A549 (cell line): ENCODE measurements around the gene FBXO34. TPM values are rescaled to one million over a fixed set of nuclear protein-coding genes. Genes with fewer than 3 reads are reported as not detected.

Experiments used
- ATAC-seq, 2 experiments: fragments of 200-7000 bp in 1 of 2; fragments of >200 bp in 1 of 2; cut with Nextera tagmentation in 1 of 2; cut with Tn5 transposase in 1 of 2; 3 replicates each; pipeline versions ENCODE4 v1.8.0 to v1.9.1; 2018 to 2020; ENCODE audit warnings: mild to moderate bottlenecking in 1 of 2, moderate library complexity in 1 of 2
- CTCF ChIA-PET: fragments of 300-600 bp; sonication (Branson Sonifier 250); formaldehyde crosslinking; extraction: SDS; loops from one replicate; lab custom pipeline; 2021; ENCODE audit warnings: antibody characterized with exemption, inconsistent platforms; lab: Yijun Ruan, JAX
- POLR2A ChIA-PET: fragments of 350-600 bp; formaldehyde crosslinking; extraction: SDS; loops from one replicate; lab custom pipeline; 2021; ENCODE audit warnings: antibody characterized with exemption, inconsistent platforms; lab: Yijun Ruan, JAX
- DNase-seq, 2 experiments: peaks; one replicate each; pipeline versions ENCODE4 v3.0.0 to v3.0.0-alpha.2; 2011 to 2016; ENCODE audit warnings: low read depth in 1 of 2, low spot score in 1 of 2
- FAIRE-seq: peaks from 2 replicates; lab custom pipeline; 2011; peaks lifted over from hg19 to GRCh38; lab: Jason Lieb, UNC
- H3K27ac ChIP-seq, 2 experiments: fragments of >200 bp; sonication (Bioruptor Twin); formaldehyde crosslinking; 3 replicates each; pipeline ENCODE4 v1.5.1; 2016 to 2017
- H3K4me1 ChIP-seq: fragments of >200 bp; sonication (Bioruptor Twin); formaldehyde crosslinking; 3 replicates; pipeline ENCODE4 v1.6.1; 2016
- H3K4me2 ChIP-seq: fragments of >200 bp; sonication (Bioruptor Twin); formaldehyde crosslinking; 3 replicates; pipeline ENCODE4 v1.6.1; 2016
- H3K4me3 ChIP-seq: fragments of >200 bp; sonication (Bioruptor Twin); formaldehyde crosslinking; 3 replicates; pipeline ENCODE4 v1.5.1; 2016
- H3K9me3 ChIP-seq: fragments of >200 bp; sonication (Bioruptor Twin); formaldehyde crosslinking; 3 replicates; pipeline ENCODE4 v1.6.1; 2016
- CBX8 ChIP-seq: fragments of 200-600 bp; sonication (generic); IDR thresholded peaks from 2 replicates; pipeline ENCODE4 v1.6.1; 2016
- CEBPB ChIP-seq, 2 experiments: fragments of >200 bp in 1 of 2; sonication (Bioruptor Twin) in 1 of 2; formaldehyde crosslinking in 1 of 2; IDR thresholded peaks; 2 replicates each; pipeline ENCODE4 v1.6.1; 2012 to 2016
- CHD2 ChIP-seq: fragments of 150-350 bp; IDR thresholded peaks from 2 replicates; pipeline ENCODE4 v1.6.1; 2014; ENCODE audit warnings: low read length; ENCODE audit not compliant: partially characterized antibody
- EHF ChIP-seq: fragments of 250-450 bp; sonication (Bioruptor Pico); IDR thresholded peaks from 2 replicates; pipeline ENCODE4 v1.5.0; 2020; ENCODE audit warnings: mild to moderate bottlenecking
- EHMT2 ChIP-seq: fragments of 200-600 bp; sonication (generic); IDR thresholded peaks from 2 replicates; pipeline ENCODE4 v1.6.1; 2016; ENCODE audit warnings: antibody characterized with exemption, low read depth, mild to moderate bottlenecking, moderate library complexity
- EP300 ChIP-seq, 2 experiments: fragments of >200 bp; sonication (Bioruptor Twin); formaldehyde crosslinking; IDR thresholded peaks; 2 replicates in 1 of 2; 3 replicates in 1 of 2; pipeline ENCODE4 v1.6.1; 2016 to 2017
- FOSL2 ChIP-seq, 2 experiments: fragments of 450-650 bp in 1 of 2; fragments of >200 bp in 1 of 2; sonication (Bioruptor Twin) in 1 of 2; formaldehyde crosslinking; IDR thresholded peaks; 2 replicates each; pipeline versions ENCODE4 v1.5.0 to v1.6.1; 2016 to 2020; ENCODE audit warnings: mild to moderate bottlenecking in 1 of 2, moderate library complexity in 1 of 2
- GATA3 ChIP-seq: IDR thresholded peaks from 2 replicates; pipeline ENCODE4 v1.6.1; 2012; ENCODE audit warnings: borderline replicate concordance
- HDAC2 ChIP-seq: fragments of 200-600 bp; sonication (generic); IDR thresholded peaks from 2 replicates; pipeline ENCODE4 v1.6.1; 2016
- HES2 ChIP-seq: fragments of >200 bp; sonication (Bioruptor Twin); formaldehyde crosslinking; IDR thresholded peaks from 2 replicates; pipeline ENCODE4 v1.6.1; 2016
- HOXB13 ChIP-seq: fragments of 250-450 bp; sonication (Bioruptor Pico); IDR thresholded peaks from 2 replicates; pipeline ENCODE4 v1.5.0; 2020; ENCODE audit warnings: low read depth, mild to moderate bottlenecking, moderate library complexity
- HOXB5 ChIP-seq: fragments of 250-450 bp; sonication (Bioruptor Pico); IDR thresholded peaks from 2 replicates; pipeline ENCODE4 v1.5.0; 2020; ENCODE audit warnings: mild to moderate bottlenecking, moderate library complexity
- JUNB ChIP-seq: fragments of >200 bp; sonication (Bioruptor Twin); formaldehyde crosslinking; IDR thresholded peaks from 2 replicates; pipeline ENCODE4 v1.6.1; 2016
- KDM5A ChIP-seq: fragments of 200-600 bp; sonication (generic); IDR thresholded peaks from 2 replicates; pipeline ENCODE4 v1.6.1; 2016; ENCODE audit warnings: antibody characterized with exemption, mild to moderate bottlenecking
- MAZ ChIP-seq: fragments of 150-350 bp; IDR thresholded peaks from 2 replicates; pipeline ENCODE4 v1.6.1; 2014; ENCODE audit warnings: antibody characterized with exemption, low read depth, low read length, borderline replicate concordance
- PBX3 ChIP-seq: IDR thresholded peaks from 2 replicates; pipeline ENCODE4 v1.6.1; 2012
- PHF8 ChIP-seq: fragments of 200-600 bp; sonication (generic); IDR thresholded peaks from 2 replicates; pipeline ENCODE4 v1.6.1; 2016; ENCODE audit warnings: low read depth, mild to moderate bottlenecking, antibody characterized with exemption, moderate library complexity, borderline replicate concordance
- POLR2AphosphoS2 ChIP-seq: conservative IDR thresholded peaks from 2 replicates; pipeline ENCODE4 v1.6.1; 2012; ENCODE audit warnings: low read length, improper control_type of control experiment, inconsistent platforms
- RCOR1 ChIP-seq: fragments of 150-350 bp; IDR thresholded peaks from 2 replicates; pipeline ENCODE4 v1.6.1; 2014; ENCODE audit warnings: antibody characterized with exemption, low read length, low read depth
- RFX5 ChIP-seq: fragments of 450-650 bp; IDR thresholded peaks from 2 replicates; pipeline ENCODE4 v1.7.1; 2014; ENCODE audit warnings: antibody characterized with exemption, mild to moderate bottlenecking, moderate library complexity
- SREBF2 ChIP-seq: fragments of 450-650 bp; IDR thresholded peaks from 2 replicates; pipeline ENCODE4 v1.6.1; 2014; ENCODE audit warnings: mild to moderate bottlenecking, moderate library complexity
- TP53 ChIP-seq: fragments of 250-450 bp; sonication (Bioruptor Pico); IDR thresholded peaks from 2 replicates; pipeline ENCODE4 v1.5.0; 2021; ENCODE audit warnings: mild to moderate bottlenecking, moderate library complexity
- ZFP36 ChIP-seq: fragments of 450-650 bp; IDR thresholded peaks from 2 replicates; pipeline ENCODE4 v1.6.1; 2014; ENCODE audit warnings: borderline replicate concordance; ENCODE audit not compliant: partially characterized antibody
- ZSCAN20 ChIP-seq: fragments of 250-450 bp; sonication (Bioruptor Pico); IDR thresholded peaks from 2 replicates; pipeline ENCODE4 v1.8.0; 2022; ENCODE audit warnings: mild to moderate bottlenecking, moderate library complexity
- WGBS: methylation state at CpG from one replicate; pipeline ENCODE4 v1.1.6; 2017; ENCODE audit errors: missing lambda C conversion rate; 5-methylcytosine and 5-hydroxymethylcytosine counted together
- polyA plus RNA-seq, 4 experiments: library from polyadenylated mRNA; depleted of rRNA in 3 of 4; stranded (reverse); fragments of >200 nt; fragmentation: RNase III in 1 of 4; extraction: RNeasy Plus Mini Kit Qiagen cat#74134 plus additional on column Dnase treatment in 1 of 4; gene quantifications; 2 replicates in 3 of 4; 3 replicates in 1 of 4; pipeline ENCODE4 v1.2.3, GENCODE V29; 2011 to 2017
- TF ChIP-seq, protein P1 (sequence below): IDR thresholded peaks from 2 replicates; pipeline ENCODE4 v1.6.1; 2012; ENCODE audit warnings: low read depth, borderline replicate concordance

Gene FBXO34
- polyA plus RNA-seq, 2 of the 4 experiments (the other 2 are of a cell fraction), result 15.4 to 28.0 TPM

GRCh38 chr14:55255979-55256378, 15.2 kb upstream of the FBXO34 start:
- H3K4me3 ChIP-seq, result no peak overlapping the region
- no peak for DNase-seq
- FAIRE-seq, result no peak
- H3K4me1 ChIP-seq, result no peaks in the 10 kb centered on the region
- H3K4me2 ChIP-seq, result no peak overlapping the region
- ChIA-PET POLR2A (no interaction called here), CTCF (interaction anchor here (1.1 to 8.8 kb wide), 2 partner anchors 10 to 15 kb away, joined by 3 to 59 read pairs; partner anchors contain the start of gene FBXO34)
- no peak overlapping the region for H3K27ac ChIP-seq
- no peak for TF ChIP-seq FOSL2 (IDR thresholded peaks at IDR 0.05)
- no peak for TF ChIP-seq FOSL2 (CRISPR knock-in tag; IDR thresholded peaks at IDR 0.05)
- no peak for TF ChIP-seq GATA3
- TF ChIP-seq HES2, result no peak
- no peak for TF ChIP-seq POLR2AphosphoS2
- H3K9me3 ChIP-seq, result no peaks in the 10 kb centered on the region
- ATAC-seq, result peak in 1 of 2 experiments; percentile 51; a peak in 3 of 6 replicates
- 63% methylated on average over 3 of the region's 3 CpGs for WGBS

DNA sequence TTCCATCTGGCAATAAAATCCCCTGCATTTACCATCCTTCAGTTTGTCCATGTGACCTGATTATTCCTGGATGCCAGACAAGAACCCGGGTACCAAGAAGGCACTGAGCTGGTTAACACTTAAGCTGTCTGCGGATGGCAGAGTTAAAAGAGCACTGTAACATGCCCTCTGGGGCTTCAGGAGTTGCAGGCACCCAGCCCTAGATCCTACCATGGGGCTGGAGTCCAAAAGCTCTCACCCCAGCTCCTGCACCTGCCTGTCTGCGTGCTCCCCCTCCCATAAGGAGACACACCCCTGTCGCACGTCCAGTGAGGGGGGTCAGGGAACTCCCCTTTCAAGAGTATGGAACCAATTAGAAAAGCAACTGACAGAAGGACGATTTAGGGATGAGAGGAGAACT, 14.6 kb upstream of the FBXO34 start:
- Histone ChIP-seq H3K4me2 (no peak overlapping the region), H3K27ac (no peak overlapping the region), H3K4me1 (no peaks in the 10 kb centered on the region), H3K9me3 (no peaks in the 10 kb centered on the region), H3K4me3 (no peak overlapping the region)
- 0 out of 6 replicates have a peak, but pooled peaks of 1 of the 2 experiments have one; percentile 34 for ATAC-seq
- TF ChIP-seq RFX5, result no peak
- no peak for TF ChIP-seq MAZ
- no peak for TF ChIP-seq EP300 (IDR thresholded peaks at IDR 0.05)
- CTCF ChIA-PET, result interaction anchor here (1.1 to 8.8 kb wide), 2 partner anchors 10 to 14 kb away, joined by 3 to 59 read pairs; partner anchors contain the start of gene FBXO34
- POLR2A ChIA-PET, result no interaction called here
- DNase-seq, result no peak
- 18% methylated on average over 6 of the region's 6 CpGs for WGBS
- no peak for FAIRE-seq

GRCh38 chr14:55265197-55265596, 6.0 kb upstream of the FBXO34 start:
- Histone ChIP-seq H3K27ac (no peak overlapping the region), H3K4me1 (no peaks in the 10 kb centered on the region), H3K4me2 (no peak overlapping the region), H3K4me3 (no peak overlapping the region), H3K9me3 (no peaks in the 10 kb centered on the region)
- ATAC-seq (no peak; a peak in 1 of 6 replicates), DNase-seq (peak in 1 of 2 experiments; percentile 41), FAIRE-seq (no peak)
- ChIA-PET CTCF (interaction anchor here (1.1 to 1.6 kb wide), 2 partner anchors 20 to 52 kb away, joined by 3 to 5 read pairs; no protein-coding TSS in a partner anchor), POLR2A (no interaction called here)
- no peak for TF ChIP-seq ZSCAN20 (CRISPR knock-in tag)
- TF ChIP-seq CEBPB (IDR thresholded peaks at IDR 0.05), result no peak
- no peak for TF ChIP-seq EHF
- no peak for TF ChIP-seq PBX3
- no peak for TF ChIP-seq RCOR1
- TF ChIP-seq SREBF2, result no peak
- no peak for TF ChIP-seq HDAC2
- TF ChIP-seq CHD2, result no peak
- no peak for TF ChIP-seq HES2
- TF ChIP-seq, protein P1, sequence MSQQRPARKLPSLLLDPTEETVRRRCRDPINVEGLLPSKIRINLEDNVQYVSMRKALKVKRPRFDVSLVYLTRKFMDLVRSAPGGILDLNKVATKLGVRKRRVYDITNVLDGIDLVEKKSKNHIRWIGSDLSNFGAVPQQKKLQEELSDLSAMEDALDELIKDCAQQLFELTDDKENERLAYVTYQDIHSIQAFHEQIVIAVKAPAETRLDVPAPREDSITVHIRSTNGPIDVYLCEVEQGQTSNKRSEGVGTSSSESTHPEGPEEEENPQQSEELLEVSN, result no peak
- no peak for TF ChIP-seq EP300 (IDR thresholded peaks at IDR 0.05)
- TF ChIP-seq PHF8, result no peak
- WGBS, result 59% methylated on average over 4 of the region's 4 CpGs

DNA sequence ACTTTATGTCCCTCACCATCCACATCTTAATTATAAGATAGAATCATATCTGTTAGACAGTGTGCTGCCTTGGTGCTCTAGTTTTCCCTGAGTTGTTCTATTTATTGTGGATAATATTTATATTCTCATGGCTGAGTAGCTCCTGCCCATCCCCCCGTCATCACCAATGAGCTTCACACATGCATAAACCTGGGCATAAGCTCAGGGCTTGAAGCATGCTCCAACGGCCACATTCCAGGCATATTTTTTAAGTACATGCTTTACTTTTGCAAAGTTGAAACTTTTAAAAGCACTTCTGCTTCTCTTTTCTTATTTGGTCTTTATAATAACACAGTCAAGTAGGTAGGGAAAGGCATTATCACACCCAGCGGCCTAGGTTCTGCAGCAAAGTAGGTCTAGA, 3.4 kb upstream of the FBXO34 start:
- Histone ChIP-seq H3K4me3 (no peak overlapping the region), H3K9me3 (no peaks in the 10 kb centered on the region), H3K27ac (no peak overlapping the region), H3K4me2 (no peak overlapping the region), H3K4me1 (peaks cover 10% of the 10 kb centered on the region; the same call in 2 of the 3 replicates)
- DNase-seq (no peak), FAIRE-seq (no peak), ATAC-seq (no peak)
- WGBS, result 60% methylated on average over 3 of the region's 3 CpGs
- ChIA-PET POLR2A (no interaction called here), CTCF (interaction anchor here (1.2 kb wide), 1 partner anchor 44 kb away, joined by 3 read pairs; no protein-coding TSS in a partner anchor)
- TF ChIP-seq EHMT2 (no peak), TP53 (no peak), ZSCAN20 (CRISPR knock-in tag) (no peak), RFX5 (no peak), JUNB (no peak), KDM5A (no peak), ZFP36 (no peak), CBX8 (no peak), HOXB5 (no peak), CEBPB (IDR thresholded peaks at IDR 0.05) (no peak), HOXB13 (no peak)
